ENCODE results near the gene DENND2A.

Gene DENND2A

DNA sequence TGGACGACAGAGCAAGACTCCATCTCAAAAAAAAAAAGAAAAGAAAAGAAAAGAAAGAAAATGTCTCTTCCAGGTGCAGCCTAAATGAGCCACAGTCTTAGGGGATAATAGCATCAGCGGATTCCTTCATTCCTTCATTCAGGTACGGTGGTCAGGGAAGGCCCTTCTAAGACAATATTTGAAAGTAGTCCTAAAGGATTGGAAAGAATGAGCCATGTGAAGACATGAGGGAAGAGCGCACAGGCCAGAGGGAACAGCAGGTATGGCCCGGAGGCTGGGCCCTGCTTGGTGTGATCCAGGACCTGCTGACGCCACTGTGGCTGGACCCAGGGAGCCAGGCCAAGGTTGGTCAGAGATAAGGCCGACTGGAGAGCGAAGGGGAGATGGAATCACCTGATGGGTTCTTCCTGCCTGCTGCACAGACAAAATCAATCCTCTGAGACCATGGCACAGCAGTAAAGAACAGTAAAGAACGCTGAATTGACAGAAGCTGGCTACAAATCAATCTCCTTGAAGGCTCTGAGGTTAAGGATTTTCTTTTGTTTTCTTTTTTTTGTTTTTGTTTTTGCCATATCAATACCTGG lies 145.0 kb downstream of the DENND2A start:
- no peak for DNase-seq

GRCh38 chr7:140494867-140495266 lies 145.7 kb downstream of the DENND2A start:
- no peak for DNase-seq

GRCh38 chr7:140489026-140489359 lies 151.6 kb downstream of the DENND2A start:
- no peak for DNase-seq

DNA sequence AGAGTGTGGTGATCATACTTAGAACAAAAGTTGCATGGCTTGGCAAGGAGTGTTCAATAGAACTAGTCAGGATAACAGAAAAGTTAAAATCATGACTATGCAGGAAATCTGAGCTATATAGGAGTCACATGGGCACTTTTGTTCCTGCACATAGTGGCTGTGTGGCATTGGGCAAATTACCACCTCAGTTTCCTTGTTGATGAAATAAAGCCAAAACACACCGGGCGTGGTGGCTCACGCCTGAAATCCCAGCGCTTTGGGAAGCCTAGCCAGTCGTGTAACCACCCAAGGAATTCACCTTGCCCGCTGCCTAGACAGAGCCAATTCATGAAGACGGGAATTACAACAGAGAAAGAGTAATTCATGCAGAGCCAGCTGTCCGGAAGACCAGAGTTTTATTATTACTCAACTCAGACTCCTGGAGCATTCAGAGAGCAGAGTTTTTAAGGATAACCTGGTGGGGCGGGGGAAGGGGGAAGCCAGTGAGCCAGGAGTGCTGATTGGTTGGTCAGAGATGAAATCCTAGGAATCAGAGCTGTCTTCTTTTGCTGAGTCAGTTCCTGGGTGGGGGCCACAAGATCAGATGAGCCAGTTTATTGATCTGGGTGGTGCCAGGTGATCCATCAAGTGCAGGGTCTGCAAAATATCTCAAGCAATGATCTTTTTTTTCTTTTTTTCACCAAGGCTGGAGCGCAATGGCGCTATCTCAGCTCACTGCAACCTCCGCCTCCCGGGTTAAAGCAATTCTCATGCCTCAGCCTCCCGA lies 154.9 kb downstream of the DENND2A start:
- no peak for DNase-seq

DNA sequence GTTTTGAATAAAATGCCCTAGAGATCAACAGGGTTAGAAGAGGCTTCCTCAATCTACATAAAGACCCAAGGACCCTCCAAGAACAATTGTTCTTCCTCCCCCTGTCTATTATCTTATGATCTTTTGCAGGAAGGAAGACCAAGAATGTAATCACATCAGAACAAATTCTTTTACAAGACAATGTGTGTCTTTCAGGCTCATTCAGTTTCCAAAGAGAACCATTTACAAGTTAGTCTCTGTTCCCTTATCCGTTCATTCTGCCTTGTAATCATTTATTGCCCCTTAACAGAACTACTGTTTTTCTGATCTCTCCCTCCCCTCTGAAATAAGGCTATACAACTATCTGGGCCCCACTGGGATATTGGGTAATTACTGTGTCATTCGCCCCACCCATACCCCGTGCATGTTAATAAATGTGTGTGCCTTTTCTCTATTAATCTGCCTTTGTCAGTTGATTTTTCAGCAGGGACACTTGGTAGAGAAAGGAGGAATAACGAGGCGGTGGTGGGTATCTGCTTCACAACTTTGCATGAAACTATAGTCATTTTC lies 155.6 kb downstream of the DENND2A start:
- DNase-seq: no peak

GRCh38 chr7:140484479-140484878 lies 156.1 kb downstream of the DENND2A start:
- DNase-seq: no peak

DNA sequence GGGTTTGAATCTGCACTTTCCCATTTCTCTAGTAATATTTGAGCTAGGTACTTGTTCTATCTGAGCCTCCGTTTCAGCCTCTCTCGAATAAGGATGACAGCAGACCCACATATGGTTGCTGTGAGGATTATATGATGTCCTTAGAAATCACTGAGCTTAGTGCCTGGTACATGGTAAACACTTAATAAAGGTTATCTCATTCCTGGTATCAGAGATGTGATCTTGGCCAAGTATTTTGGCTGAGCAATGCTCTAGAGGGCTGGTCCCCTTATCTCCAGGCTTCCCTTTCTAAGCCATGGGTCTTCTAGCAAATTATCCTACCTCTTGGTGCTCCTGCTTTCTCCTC lies 160.9 kb downstream of the DENND2A start:
- DNase-seq: no peak

- peak; percentile 93 for DNase-seq
These were observed 161.4 kb downstream of the DENND2A start, which contains the start of gene MKRN1 for GRCh38 chr7:140479062-140479738. MKRN1 (minus strand) TSS chr7:140479505; CDS start chr7:140479344, 161 bp downstream.

DNA sequence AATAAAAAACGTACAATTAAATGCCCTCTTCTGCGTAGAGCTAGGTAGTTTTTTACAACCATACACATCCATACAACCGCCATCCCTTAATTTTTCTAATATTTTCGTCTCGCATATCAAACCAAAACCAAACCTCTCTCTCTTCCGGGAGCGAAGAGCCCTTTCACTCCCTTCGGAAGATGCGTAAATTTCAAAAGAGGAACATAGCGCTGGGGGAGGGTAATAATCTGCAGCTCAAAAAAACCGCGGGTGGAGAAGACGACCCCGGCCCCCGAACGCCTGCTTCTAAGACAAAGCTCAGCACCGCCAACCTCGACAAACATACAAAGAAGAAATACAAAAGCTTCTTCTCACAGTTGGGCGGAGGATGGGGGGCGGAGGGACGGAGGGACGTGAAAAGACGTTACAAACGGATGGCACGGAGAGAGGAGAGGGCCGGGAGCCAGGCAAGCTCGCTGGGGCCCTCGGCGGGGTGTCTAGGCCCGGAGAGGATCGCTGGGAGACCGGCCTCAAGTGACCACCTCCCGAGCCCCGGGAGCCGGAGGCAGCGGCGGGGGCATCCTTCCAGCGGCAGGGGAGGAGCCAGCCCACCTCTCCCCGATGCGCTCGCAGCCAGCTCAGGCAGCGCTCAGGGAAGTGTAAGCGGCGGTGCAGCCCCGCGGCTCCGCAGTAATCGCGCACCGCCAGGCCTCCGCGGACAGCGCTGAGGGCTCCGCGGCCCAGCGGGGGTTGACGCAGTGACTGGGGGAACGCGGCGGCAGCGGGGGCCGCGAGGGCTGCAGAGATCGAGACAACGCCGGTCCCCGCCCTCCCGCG lies 162.2 kb downstream of the DENND2A start:
- no peak for DNase-seq

DNA sequence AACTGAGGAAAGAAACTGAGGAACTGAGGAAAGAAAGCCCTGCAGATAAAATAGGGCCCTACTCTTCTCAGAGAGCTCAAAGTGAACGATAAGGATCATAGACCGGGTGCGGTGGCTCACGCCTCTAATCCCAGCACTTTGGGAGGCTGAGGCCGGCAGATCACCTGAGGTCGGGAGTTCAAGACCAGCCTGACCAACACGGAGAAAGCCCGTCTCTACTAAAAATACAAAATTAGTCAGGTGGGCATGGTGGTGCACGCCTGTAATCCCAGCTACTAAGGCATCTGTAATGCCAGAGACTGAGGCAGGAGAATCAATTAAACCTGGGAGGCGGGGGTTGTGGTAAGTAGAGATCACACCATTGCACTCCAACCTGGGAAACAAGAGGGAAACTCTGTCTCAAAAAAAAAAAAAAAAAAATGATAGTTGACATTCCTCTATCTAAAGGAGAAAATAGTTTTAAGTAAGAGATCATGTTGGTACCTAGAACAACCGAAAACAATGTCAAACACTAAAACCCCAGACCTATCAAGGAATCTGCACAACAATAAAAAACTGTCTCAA lies 163.8 kb downstream of the DENND2A start:
- DNase-seq: no peak

GRCh38 chr7:140475747-140476333 lies 164.8 kb downstream of the DENND2A start:
- no peak for DNase-seq
